ENCODE measurements around the gene MESP1. TPM values are rescaled to one million over a fixed set of nuclear protein-coding genes. Genes with fewer than 3 reads are reported as not detected.

MESP1 gene
- total and polyA plus RNA-seq, 2 of the 4 experiments (the other 2 are of a cell fraction), result under 0.01 to 0.10 TPM

DNA sequence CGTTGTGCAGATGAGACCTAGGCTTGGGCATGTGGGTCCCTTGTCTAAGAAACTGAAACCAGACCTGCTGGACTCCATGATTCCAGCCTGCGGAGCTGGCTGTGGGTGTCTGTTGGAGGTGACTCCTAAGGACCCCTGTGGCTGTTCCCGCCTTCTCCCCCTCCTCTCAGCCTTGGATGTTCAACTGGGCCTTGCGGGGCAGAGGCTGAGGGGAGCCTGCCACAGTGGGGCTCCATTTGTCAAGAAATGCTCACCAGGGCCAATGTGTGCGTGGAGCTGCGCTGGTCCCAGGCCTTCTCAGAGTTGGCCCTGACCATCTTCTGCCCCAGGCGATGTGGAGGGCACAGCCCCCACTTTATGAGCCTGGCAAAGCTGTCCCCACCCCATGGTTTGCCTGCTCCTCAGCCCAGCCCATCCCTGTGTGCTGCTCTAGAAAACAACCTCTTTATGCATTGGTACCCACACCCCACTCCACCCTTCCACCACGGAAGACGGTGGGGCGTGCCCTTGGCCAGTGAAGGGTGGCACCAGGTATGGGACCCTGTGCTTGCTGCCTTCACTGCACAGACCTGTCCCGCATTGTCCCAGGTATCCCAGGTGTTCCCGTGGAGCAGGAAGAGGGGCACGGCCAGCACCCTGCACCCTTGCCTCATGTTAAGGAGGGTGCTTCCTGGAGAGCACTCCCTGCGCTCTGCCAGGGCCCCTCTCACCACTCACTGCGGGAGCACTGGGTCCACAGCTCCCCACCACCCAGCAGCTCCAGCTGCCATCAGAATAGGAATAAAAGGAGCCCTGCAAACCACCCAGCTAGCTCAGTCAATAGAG, 33.0 kb upstream of the MESP1 start:
- dilution Hi-C loops (cut with HindIII; ENCODE audit: low sequenced_read_pairs, unreplicated experiment), result no loop called here

More for the DNA sequence above, 33.0 kb upstream of the MESP1 start:
- Histone ChIP-seq H4K91ac (ENCODE audit: insufficient read depth, low read depth, low read length) (no peak overlapping the region), H2AFZ (replicated peaks; ENCODE audit: low read length, poor library complexity) (peak overlapping the region; percentile 49), H3K56ac (ENCODE audit: extremely low read depth, insufficient read depth, low read length) (no peak overlapping the region), H3K4me2 (ENCODE audit: low read depth, low read length) (no peak overlapping the region), H4K8ac (ENCODE audit: low read depth in 2 of 2, low read length in 2 of 2) (no peak overlapping the region), H2AK9ac (replicated peaks; ENCODE audit: low read depth, low read length, poor library complexity) (no peak overlapping the region), H3K4ac (ENCODE audit: low read depth, low read length) (peak overlapping the region; percentile 16; the same call in 1 of the 2 replicates), H3K9me1 (ENCODE audit: insufficient read depth, low read length) (no peaks in the 10 kb centered on the region; the same call in 1 of the 2 replicates), H2BK15ac (ENCODE audit: low read depth, low read length) (no peak overlapping the region), H2BK20ac (ENCODE audit: low read depth, low read length) (no peak overlapping the region), H2BK5ac (ENCODE audit: low read depth, low read length, poor library complexity, severe bottlenecking) (no peak overlapping the region), H3K4me1 (ENCODE audit: control insufficient read depth, insufficient read depth, low read length) (peaks cover 10% of the 10 kb centered on the region), H3K4me3 (ENCODE audit: insufficient read depth, low read depth, low read length) (no peak overlapping the region), H4K20me1 (ENCODE audit: insufficient read depth, low read length) (no peaks in the 10 kb centered on the region), H3K36me3 (ENCODE audit: control insufficient read depth, insufficient read depth, low read length) (peaks cover 10% of the 10 kb centered on the region; the same call in 1 of the 2 replicates), H3K18ac (ENCODE audit: low read depth, low read length) (no peak overlapping the region), H3K14ac (replicated peaks; ENCODE audit: low read depth, low read length) (no peak overlapping the region), H3K27ac (ENCODE audit: insufficient read depth, low read length) (no peak overlapping the region), H2AK5ac (ENCODE audit: low read depth, low read length) (0 out of 2 replicates have a peak overlapping the region, but pooled peaks have one; percentile 9), H3K23ac (ENCODE audit: low read depth, low read length) (no peak overlapping the region), H3K79me1 (ENCODE audit: low read depth in 1 of 2, low read length in 2 of 2) (no peaks in the 10 kb centered on the region), H2BK120ac (ENCODE audit: low read depth, low read length) (no peak overlapping the region), H3K27me3 (ENCODE audit: control insufficient read depth, insufficient read depth, low read length) (no peaks in the 10 kb centered on the region), H3K9me3 (ENCODE audit: control insufficient read depth, insufficient read depth, low read length) (peaks cover 3% of the 10 kb centered on the region; the same call in 1 of the 2 replicates), H4K5ac (ENCODE audit: low read depth, low read length) (no peak overlapping the region), H3K9ac (ENCODE audit: low read depth, low read length) (no peak overlapping the region)
- intact Hi-C loops (cut with micrococcal nuclease) (no loop called here), in situ Hi-C loops (cut with MboI; ENCODE audit: low sequenced_read_pairs) (no loop called here)
- ATAC-seq (ENCODE audit: low read depth) (no peak), DNase-seq (no peak)
- ChIA-PET POLR2A (ENCODE audit: unreplicated experiment) (no interaction called here), CTCF (no interaction called here)
- TF ChIP-seq MAZ (IDR thresholded peaks at IDR 0.05; ENCODE audit: borderline replicate concordance, low read depth, low read length) (no peak), RCOR1 (IDR thresholded peaks at IDR 0.05; ENCODE audit: insufficient replicate concordance, low read length) (no peak), NFE2L2 (IDR thresholded peaks at IDR 0.05; ENCODE audit: low read depth, low read length) (no peak), USF2 (IDR thresholded peaks at IDR 0.05; ENCODE audit: low read depth, low read length) (no peak), CTCF (conservative IDR thresholded peaks at IDR 0.05; ENCODE audit: low read depth, low read length) (no peak), MAFK (IDR thresholded peaks at IDR 0.05; ENCODE audit: low read depth, low read length) (no peak), RFX5 (IDR thresholded peaks at IDR 0.05; ENCODE audit: low read depth, low read length) (no peak), BHLHE40 (IDR thresholded peaks at IDR 0.05; ENCODE audit: low read depth, low read length) (no peak), CHD1 (IDR thresholded peaks at IDR 0.05; ENCODE audit: low read depth, low read length) (no peak), CEBPB (IDR thresholded peaks at IDR 0.05; ENCODE audit: low read depth, low read length) (no peak), RAD21 (IDR thresholded peaks at IDR 0.05; ENCODE audit: low read length) (no peak), FOS (IDR thresholded peaks at IDR 0.05; ENCODE audit: low read depth, low read length) (no peak)
- TF ChIP-seq, protein P1, sequence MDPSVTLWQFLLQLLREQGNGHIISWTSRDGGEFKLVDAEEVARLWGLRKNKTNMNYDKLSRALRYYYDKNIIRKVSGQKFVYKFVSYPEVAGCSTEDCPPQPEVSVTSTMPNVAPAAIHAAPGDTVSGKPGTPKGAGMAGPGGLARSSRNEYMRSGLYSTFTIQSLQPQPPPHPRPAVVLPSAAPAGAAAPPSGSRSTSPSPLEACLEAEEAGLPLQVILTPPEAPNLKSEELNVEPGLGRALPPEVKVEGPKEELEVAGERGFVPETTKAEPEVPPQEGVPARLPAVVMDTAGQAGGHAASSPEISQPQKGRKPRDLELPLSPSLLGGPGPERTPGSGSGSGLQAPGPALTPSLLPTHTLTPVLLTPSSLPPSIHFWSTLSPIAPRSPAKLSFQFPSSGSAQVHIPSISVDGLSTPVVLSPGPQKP (IDR thresholded peaks at IDR 0.05; ENCODE audit: borderline replicate concordance, low read depth, low read length), result no peak
- WGBS, 2 experiments (ENCODE audit: extremely low coverage in 2 of 2, insufficient read length in 1 of 2), result 79% methylated on average over 4 of the region's 15 CpGs; no CpG with 5 or more reads in 1 of the 2 experiments
- BruUV-seq (replicated peaks), result no TSS peak
